Ovary (tissue), 9 donors: ENCODE data around the gene FNIP2. TPM values are rescaled to one million over a fixed set of nuclear protein-coding genes. Genes with fewer than 3 reads are reported as not detected.

ENCODE experiments used
- DNase-seq, 5 donors: peaks; one replicate each; pipeline ENCODE4 v3.0.0-alpha.2; 2019 to 2020
- H3K27ac ChIP-seq, 2 donors: fragments of 200-600 bp; one replicate each; pipeline versions ENCODE4 v1.5.1 to v1.8.0; 2019 to 2022
- H3K27me3 ChIP-seq: fragments of 200-600 bp; one replicate; pipeline ENCODE4 v1.8.0; 2022
- H3K36me3 ChIP-seq: fragments of 200-600 bp; sonication (generic); one replicate; pipeline ENCODE4 v1.5.1; 2019
- H3K4me1 ChIP-seq: one replicate; pipeline ENCODE4 v1.8.1; 2013; ENCODE audit warnings: mild to moderate bottlenecking, moderate library complexity; ENCODE audit not compliant: insufficient read depth
- H3K4me3 ChIP-seq: fragments of 200-600 bp; sonication (generic); one replicate; pipeline ENCODE4 v1.5.1; 2017
- H3K9me3 ChIP-seq, 2 donors: fragments of 200-600 bp in 1 of 2; sonication (generic) in 1 of 2; one replicate each; pipeline versions ENCODE4 v1.5.1 to v1.8.1; 2013 to 2019; ENCODE audit warnings: mild to moderate bottlenecking in 1 of 2, moderate library complexity in 1 of 2
- CTCF ChIP-seq, 3 donors: fragments of 450-650 bp in 2 of 3; fragments of 200-600 bp in 1 of 3; IDR thresholded peaks; one replicate each; pipeline versions ENCODE4 v1.5.1 to v1.8.0; 2016 to 2022; ENCODE audit warnings: antibody characterized with exemption in 3 of 3, mild to moderate bottlenecking in 1 of 3
- EP300 ChIP-seq: sonication (generic); formaldehyde crosslinking; IDR thresholded peaks from one replicate; pipeline ENCODE4 v1.6.1; 2017; ENCODE audit warnings: antibody characterized with exemption
- POLR2A ChIP-seq: fragments of 450-650 bp; IDR thresholded peaks from one replicate; pipeline ENCODE4 v1.6.1; 2017; ENCODE audit warnings: antibody characterized with exemption, mild to moderate bottlenecking, moderate library complexity
- WGBS, 3 donors: extraction: QIAGEN DNeasy Blood & Tissue Kit in 1 of 3; methylation state at CpG; one replicate each; pipeline versions ENCODE4 v1.1.5 to v1.1.7; 2013 to 2017; 5-methylcytosine and 5-hydroxymethylcytosine counted together
- intact Hi-C, 4 donors: fragments of 100-400 bp; cut with DNase I; formaldehyde crosslinking; loops; one replicate each; pipeline versions ENCODE4 v1.11.0 to v1.15.1; 2022 to 2023
- polyA plus RNA-seq, 2 donors: library from polyadenylated mRNA; stranded (reverse); fragments of 200-250 nt in 1 of 2; fragments of 350-450 nt in 1 of 2; fragmentation: Illumina TruSeq in 1 of 2; extraction: RNeasy Lipid Tissue Mini Kit (QIAGEN cat#74804) in 1 of 2; gene quantifications; one replicate each; pipeline ENCODE4 v1.2.3, GENCODE V29; 2013 to 2014
- total RNA-seq, 7 donors: library from RNA; depleted of rRNA in 2 of 7; stranded (reverse); fragments of >200 nt in 2 of 7; fragmentation: NEBNext Ultra II Directional in 3 of 7; extraction: Animal tissue kit (Norgen Biotek cat#: 25700) in 3 of 7; gene quantifications; one replicate each; pipeline versions ENCODE4 v1.1.0 to v1.2.4, GENCODE V29; 2016 to 2023
- donor health status: DM: no; HTN: no; CAD: no; lungs with moderate emphysema.
- donor health status: DM: no; HTN: no; CAD: no.
- donor health status: Bipolar disorder and iron deficiency.
- donor health status: DM: yes; HTN: yes; CAD: no.
- donor health status: DM: no; HTN: no; CAD: no.
- donor health status: DM: yes; HTN: yes; CAD: no.

The FNIP2 gene
- total and polyA plus RNA-seq, 9 donors: 6.1 to 34.1 (median 20.4) TPM

- no peaks in the 10 kb centered on the region for H3K36me3 ChIP-seq
- H3K27me3 ChIP-seq: no peaks in the 10 kb centered on the region
- H3K27ac ChIP-seq: no peak overlapping the region
- 48 to 76% (median 50%) methylated on average over 7 of the region's 7 CpGs for WGBS, 3 donors
- TF ChIP-seq EP300 (no peak), CTCF (IDR thresholded peaks at IDR 0.05) (no peak), POLR2A (no peak)
- H3K4me3 ChIP-seq: no peak overlapping the region
- H3K9me3 ChIP-seq: no peaks in the 10 kb centered on the region
- H3K4me1 ChIP-seq: peaks cover 27% of the 10 kb centered on the region
- DNase-seq: no peak
- intact Hi-C loops: loop anchor here in 1 of 4 donors (10.0 kb wide), 1 partner anchor 335 kb away; no protein-coding TSS in a partner anchor
Measured at GRCh38 chr4:158869761-158870160, 100.9 kb downstream of the FNIP2 start.

- Histone ChIP-seq H3K4me3 (no peak overlapping the region), H3K9me3 (no peaks in the 10 kb centered on the region), H3K4me1 (peaks cover 27% of the 10 kb centered on the region), H3K36me3 (no peaks in the 10 kb centered on the region), H3K27ac (peak overlapping the region in 1 of 2 donors; percentile 24), H3K27me3 (no peaks in the 10 kb centered on the region)
- intact Hi-C loops: no loop called here
- no peak for DNase-seq
- WGBS, 3 donors: 62 to 83% (median 68%) methylated on average over 4 of the region's 4 CpGs
- TF ChIP-seq POLR2A: no peak
- no peak for TF ChIP-seq EP300
- no peak for TF ChIP-seq CTCF (IDR thresholded peaks at IDR 0.05)
Measured at GRCh38 chr4:158870282-158870625, 101.4 kb downstream of the FNIP2 start.

- peak overlapping the region in 1 of 2 donors; percentile 24 for H3K27ac ChIP-seq
- no peaks in the 10 kb centered on the region for H3K36me3 ChIP-seq
- TF ChIP-seq EP300 (no peak), POLR2A (no peak), CTCF (IDR thresholded peaks at IDR 0.05) (no peak)
- peak in 3 of 5 donors; percentile 18 to 48 (median 40) for DNase-seq
- H3K4me3 ChIP-seq: no peak overlapping the region
- H3K9me3 ChIP-seq: no peaks in the 10 kb centered on the region
- H3K27me3 ChIP-seq: no peaks in the 10 kb centered on the region
- peaks cover 27% of the 10 kb centered on the region for H3K4me1 ChIP-seq
- WGBS, 3 donors: 22 to 45% (median 36%) methylated on average over 8 of the region's 8 CpGs
- intact Hi-C loops: no loop called here
Measured at GRCh38 chr4:158870626-158871334, 102.0 kb downstream of the FNIP2 start.

GRCh38 chr4:158871335-158871724 is 102.5 kb downstream of the FNIP2 start:
- WGBS, 3 donors: 4 to 18% (median 9%) methylated on average over 3 of the region's 3 CpGs
- no peak overlapping the region for H3K27ac ChIP-seq
- no peak overlapping the region for H3K4me3 ChIP-seq
- H3K27me3 ChIP-seq: no peaks in the 10 kb centered on the region
- intact Hi-C loops: no loop called here
- DNase-seq: peak in 3 of 5 donors; percentile 28 to 53 (median 50)
- TF ChIP-seq CTCF (IDR thresholded peaks at IDR 0.05): no peak
- no peak for TF ChIP-seq EP300
- no peak for TF ChIP-seq POLR2A
- no peaks in the 10 kb centered on the region for H3K9me3 ChIP-seq
- H3K4me1 ChIP-seq: peaks cover 27% of the 10 kb centered on the region
- H3K36me3 ChIP-seq: no peaks in the 10 kb centered on the region
